Limb (tissue), 2 donors: ENCODE measurements around the gene RNU7-1.

Experiments
- DNase-seq, 2 donors: peaks; one replicate each; pipeline ENCODE4 v3.0.0-alpha.2; 2016; ENCODE audit errors: extremely low spot score in 2 of 2

The RNU7-1 gene

DNA sequence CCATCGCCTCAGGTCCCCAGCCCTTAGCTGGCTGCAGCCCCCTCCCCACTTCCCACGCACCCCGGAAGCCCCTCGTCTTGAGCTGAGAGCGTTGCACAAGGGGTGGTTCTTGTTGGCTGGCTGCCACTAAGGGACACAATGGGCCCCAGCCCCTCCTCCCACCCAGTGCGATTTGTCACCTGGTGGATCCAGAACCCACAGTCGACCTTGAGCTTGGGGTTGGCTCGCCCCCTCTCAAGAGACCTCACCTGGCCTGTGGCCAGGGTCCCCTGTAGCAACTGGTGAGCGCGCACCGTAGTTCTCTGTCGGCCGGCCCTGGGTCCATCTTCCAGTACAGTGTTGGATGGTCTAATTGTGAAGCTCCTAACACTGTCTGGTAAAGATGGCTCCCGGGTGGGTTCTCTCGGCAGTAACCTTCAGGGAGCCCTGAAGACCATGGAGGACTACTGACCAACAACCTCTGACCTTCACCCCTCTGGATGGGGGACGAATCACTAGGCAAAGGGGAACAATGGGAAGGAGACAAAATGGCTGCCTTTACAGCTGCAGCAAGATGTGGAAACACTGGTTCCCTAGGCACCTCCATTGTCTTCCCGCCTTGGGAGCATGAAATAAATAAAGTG, 20.3 kb downstream of the RNU7-1 start:
- peak in 1 of 2 donors; percentile 45 for DNase-seq

GRCh38 chr12:6964605-6965025, 21.0 kb downstream of the RNU7-1 start:
- DNase-seq: peak in 1 of 2 donors; percentile 37

DNA sequence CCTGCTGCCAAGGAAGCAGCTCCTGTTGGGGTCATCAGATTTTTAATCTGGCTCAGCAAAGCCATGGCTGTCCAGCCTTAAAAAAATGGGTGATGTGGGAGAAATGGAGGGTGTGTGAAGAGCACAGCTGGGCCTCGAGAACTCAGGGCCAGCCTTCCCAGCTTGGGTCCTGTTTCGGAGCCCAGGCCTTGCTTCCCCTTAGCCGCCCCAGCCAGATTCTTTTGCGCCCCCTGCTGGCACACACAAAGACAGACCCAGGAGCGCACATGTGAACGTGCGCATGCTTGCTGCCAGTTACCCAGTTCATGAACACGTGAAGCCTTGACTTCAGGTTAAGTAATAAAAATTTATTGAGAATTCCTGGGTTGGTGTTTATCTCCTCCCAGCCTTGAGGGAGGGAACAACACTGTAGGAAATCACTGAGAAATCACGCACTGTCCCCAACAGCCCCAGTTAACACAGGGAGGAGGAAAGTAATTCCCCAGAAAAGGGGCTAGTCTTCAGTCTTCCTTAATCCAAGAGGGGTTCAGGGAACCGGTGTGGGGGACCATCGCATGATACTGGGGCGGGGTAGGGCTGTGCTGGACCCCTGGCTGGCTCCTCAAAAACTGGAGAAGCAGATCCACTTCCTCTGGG, 21.5 kb downstream of the RNU7-1 start:
- DNase-seq: peak; percentile 83 to 89

DNA sequence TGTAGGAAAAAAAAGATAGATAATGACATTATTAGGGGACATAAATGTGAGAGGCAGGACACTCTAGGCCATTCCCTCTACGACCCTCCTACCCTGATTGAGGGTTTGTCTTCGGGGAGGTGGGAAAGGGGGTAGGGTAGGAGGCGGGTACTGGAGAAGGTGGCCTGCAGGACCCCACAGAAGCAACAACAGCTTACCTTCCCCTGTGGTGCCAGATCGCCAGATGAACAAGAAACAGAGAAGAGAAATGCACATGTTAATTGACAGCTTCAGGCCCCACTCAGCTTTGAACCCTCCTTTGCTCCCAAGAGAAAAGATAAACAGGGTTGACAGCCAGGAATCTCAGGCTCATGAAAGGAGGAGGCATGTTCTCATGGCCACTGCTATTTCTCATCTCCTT, 22.1 kb downstream of the RNU7-1 start:
- DNase-seq: peak in 1 of 2 donors; percentile 20

GRCh38 chr12:6966351-6966750, 22.7 kb downstream of the RNU7-1 start:
- peak in 1 of 2 donors; percentile 15 for DNase-seq

DNA sequence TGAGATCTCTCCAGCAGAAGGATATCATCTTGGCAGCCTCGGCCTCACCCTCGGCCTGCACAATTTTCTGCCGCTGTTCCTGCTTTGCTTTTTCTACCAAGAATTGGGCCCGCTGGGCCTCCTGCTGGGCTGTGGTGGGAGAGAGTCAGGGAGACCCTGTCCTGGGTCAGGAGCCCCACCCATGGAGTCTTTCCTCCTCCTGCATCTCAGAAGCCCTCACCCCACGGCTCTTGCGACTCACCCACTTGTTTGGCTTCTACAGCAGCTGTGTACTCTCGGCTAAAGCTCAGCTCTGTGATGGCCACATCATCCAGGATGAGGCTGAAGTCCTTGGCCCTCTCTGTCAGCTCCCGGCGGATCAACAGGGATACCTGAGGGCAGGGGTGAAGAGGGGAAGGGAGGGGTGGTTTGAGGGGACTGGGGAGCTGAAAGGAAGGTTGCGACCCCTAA, 24.1 kb downstream of the RNU7-1 start:
- DNase-seq: no peak

DNA sequence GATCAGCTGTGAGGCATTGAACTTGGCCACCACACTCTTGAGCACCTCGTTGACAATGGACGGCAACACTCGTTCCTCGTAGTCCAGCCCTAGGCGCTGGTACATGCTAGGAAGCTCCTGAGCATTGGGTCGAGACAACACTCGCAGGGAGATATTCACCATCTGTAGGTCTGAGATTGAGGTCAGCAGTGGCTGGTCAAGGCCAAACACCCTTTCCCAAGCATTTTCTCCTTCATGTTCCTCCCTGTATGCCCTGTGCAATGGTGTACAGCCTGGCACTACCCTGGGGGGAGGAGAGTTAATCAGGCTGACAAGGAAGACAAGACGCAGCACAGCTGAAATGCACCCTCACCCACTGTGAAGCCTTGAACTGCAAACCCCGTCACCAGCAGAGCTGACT, 24.8 kb downstream of the RNU7-1 start:
- no peak for DNase-seq

GRCh38 chr12:6970096-6970527, 26.5 kb downstream of the RNU7-1 start:
- no peak for DNase-seq

GRCh38 chr12:6974180-6974579, 30.6 kb downstream of the RNU7-1 start:
- no peak for DNase-seq

DNA sequence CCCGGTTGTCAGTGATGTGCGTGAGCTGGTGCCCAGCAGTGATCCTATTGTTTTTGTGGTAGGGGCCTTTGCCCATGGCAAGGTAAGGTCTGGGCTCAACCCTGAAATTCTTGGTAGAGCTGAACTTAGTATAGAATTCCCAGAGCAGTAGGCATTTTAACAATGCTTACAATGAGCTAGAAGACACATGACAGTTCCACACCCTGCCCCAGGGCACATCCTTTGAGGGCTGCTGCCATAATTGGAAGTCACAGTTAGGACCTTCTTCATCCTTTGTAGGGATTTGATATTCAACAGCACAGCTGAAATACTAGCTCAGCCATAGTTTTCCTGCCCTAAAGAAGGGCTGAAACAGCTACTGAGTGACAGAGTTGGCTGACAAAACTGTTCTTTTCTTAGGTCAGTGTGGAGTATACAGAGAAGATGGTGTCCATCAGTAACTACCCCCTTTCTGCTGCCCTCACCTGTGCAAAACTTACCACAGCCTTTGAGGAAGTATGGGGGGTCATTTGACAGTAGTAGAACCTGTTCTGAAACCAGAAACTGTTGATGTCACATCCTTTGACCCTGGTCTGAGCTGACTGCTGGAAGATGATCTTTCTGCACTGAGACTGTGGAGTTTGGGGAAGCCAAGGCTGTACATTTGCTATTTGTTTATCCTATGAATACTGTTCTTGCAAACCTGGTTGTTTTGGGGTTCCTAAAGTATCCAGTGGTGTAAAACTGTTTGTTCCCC, 31.8 kb downstream of the RNU7-1 start:
- no peak for DNase-seq

DNA sequence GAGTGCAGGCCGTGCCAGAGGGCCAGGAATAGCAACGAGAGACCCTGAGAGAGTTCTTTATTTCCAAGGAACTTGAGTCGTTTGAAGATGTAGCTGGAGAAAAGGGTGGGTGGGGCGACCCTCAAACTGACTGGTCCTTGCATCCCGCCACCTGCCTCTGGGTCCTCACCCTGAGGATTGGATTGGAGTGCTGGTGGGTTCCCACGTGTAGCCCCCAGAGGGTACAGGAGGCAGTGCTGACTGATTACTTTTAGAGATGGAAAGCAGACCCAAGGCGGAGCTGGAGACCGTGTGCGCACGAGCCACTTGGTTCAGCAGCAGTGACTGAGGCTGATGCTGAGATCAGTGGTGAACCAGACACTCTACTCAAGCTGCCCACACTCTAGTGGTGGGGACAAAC, 34.0 kb downstream of the RNU7-1 start:
- no peak for DNase-seq

DNA sequence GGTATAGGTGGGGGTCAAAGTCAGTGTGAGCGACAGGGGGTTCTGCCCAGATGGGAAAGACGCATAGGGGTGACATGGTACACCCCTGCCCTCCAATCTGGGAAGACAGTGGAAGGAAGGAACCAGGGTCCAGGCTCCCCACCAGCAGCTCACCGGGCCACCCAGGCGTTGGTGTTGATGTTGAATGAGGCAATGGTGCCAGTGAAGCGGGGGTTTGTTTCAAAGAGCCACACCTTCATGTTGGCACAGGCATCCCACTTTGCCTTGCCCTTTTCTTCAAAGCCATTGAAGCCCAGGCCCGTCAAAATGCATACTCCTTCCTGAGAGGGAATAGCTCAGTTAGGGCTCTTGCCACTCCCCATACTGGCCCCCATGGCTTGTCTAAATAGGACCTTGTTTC, 34.6 kb downstream of the RNU7-1 start:
- no peak for DNase-seq

- DNase-seq: no peak
These were observed 35.0 kb downstream of the RNU7-1 start for GRCh38 chr12:6978611-6979011.

DNA sequence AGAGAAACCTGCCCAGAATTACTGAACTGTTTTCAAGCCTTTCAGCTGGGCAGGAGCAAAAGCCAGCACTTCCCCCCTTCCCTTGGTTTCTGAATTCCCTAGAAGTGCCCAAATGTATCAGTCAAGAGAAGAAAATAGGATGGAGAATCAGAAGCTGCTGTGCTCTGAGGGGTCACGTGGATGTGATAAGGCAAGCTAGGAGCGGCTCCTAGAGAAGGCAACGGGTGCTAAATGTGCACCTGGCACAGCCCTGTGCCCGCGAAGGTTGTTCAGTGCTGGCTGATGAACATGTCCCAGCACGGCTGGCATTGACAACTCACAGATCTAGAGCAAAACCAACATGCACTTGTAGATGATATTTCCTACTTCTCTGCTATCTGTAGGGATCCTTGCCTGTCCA, 35.4 kb downstream of the RNU7-1 start:
- DNase-seq: no peak

DNA sequence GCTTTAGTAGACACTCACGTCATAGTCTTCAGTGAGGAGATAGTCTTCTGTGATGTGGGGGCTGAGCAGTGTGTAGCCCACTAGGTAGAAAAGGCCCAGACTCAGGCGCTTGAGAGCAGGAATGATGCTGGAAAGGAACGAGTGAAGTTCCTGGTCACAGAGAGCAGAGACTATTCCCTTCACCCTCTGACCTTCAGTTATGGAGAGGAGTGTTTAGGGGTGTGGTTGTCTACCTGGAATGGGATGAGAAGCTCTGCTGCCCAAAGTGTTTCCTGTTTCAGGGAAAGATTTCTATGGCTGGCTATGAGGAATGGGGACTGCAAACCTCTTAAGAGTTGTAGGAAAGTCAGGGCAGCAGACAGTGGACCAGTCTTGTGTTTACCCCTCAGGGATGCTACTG, 35.8 kb downstream of the RNU7-1 start:
- DNase-seq: no peak

DNA sequence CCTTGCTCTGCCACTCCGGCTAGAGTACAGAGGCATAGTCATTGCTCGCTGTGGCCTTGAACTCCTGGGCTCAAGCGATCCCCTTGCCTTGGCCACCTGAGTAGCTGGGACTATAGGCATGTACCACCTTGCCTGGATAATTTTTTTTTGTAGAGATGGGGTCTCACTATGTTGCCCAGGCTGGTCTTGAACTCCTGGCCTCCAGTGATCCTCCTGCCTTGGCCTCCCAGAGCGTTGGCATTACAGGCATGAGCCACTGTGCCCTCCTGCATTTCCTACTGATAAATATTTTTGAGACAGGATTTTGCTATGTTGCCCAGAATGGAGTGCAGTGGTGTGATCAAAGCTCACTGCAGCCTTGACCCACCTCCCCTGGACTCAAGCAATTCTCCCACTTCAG, 36.5 kb downstream of the RNU7-1 start:
- DNase-seq: no peak

- no peak for DNase-seq
These were observed 37.1 kb downstream of the RNU7-1 start for GRCh38 chr12:6980740-6981139.

DNA sequence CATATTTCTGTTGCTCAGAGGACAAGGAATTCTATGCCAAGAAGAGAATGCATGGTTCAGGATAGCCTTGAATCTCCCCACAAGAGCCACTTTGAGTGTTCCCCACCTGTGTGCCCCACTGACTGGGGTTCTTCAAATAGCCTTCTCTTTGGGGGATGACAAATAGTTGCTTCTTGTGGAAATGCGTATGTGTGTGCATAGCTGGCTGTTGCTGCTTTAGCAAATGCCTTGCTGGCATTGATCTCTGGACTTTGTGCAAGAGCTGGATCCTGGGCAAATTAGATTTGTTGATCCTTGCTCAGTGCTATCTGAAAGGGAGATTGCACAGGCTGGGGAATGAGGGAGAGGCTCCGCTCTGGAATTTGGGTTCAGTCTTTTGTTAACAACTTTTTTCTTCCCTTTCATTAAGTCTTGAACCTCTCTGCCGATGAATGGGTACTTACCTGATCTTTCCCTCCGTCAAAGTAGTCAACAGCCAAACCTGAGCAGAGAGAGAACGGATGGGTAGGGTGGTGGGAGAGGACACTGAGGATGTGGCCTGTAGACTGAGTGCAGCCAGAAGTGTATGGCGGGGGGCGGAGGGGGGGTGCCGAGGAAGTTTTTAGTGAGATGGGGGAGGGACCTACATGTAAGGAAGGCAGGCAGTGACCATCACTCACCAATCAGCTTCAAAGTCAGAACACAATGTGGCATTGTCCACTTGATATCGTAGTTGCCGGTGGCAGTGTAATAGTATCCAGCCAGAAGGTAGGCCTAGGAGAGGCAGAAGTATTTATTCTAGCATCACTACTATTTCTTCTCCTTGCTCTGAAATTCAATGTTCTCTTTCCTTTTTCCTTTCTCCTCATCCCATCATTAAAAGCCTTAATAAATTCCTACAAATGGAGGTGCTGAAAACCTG, 37.8 kb downstream of the RNU7-1 start:
- no peak for DNase-seq

DNA sequence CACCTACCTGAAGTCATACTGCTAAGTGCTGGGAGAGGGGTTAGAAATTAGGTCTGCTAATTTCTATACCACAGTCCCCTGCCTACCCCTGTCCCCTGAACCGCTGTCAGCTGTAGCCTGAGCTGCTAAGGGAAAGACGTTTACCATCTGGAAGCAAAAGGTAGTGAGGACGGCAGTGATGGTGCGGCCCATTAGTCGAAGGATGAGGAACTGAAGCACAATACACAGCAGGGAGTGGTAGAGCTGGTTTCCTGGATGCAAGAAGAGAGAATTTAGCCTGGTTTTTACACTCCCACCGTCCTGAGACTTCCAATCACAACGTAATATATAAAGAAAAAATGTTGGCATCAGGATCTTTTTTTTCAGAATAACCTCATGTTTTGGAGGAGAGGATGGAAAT, 38.9 kb downstream of the RNU7-1 start:
- DNase-seq: no peak

GRCh38 chr12:6987956-6988553, 44.4 kb downstream of the RNU7-1 start:
- no peak for DNase-seq
